GM12892 (cell line): ENCODE measurements around the gene PACSIN2.

ENCODE experiments used
- POLR2A ChIP-seq: IDR thresholded peaks from 2 replicates; pipeline ENCODE4 v1.6.1; 2011; ENCODE audit warnings: low read depth, low read length, control low read depth
- POLR2AphosphoS5 ChIP-seq: IDR thresholded peaks from 2 replicates; pipeline ENCODE4 v1.6.1; 2011; ENCODE audit warnings: low read depth, low read length, control low read depth
- TAF1 ChIP-seq: IDR thresholded peaks from 2 replicates; pipeline ENCODE4 v1.6.1; 2011; ENCODE audit warnings: low read depth, mild to moderate bottlenecking, control low read depth, low read length, borderline replicate concordance

DNA sequence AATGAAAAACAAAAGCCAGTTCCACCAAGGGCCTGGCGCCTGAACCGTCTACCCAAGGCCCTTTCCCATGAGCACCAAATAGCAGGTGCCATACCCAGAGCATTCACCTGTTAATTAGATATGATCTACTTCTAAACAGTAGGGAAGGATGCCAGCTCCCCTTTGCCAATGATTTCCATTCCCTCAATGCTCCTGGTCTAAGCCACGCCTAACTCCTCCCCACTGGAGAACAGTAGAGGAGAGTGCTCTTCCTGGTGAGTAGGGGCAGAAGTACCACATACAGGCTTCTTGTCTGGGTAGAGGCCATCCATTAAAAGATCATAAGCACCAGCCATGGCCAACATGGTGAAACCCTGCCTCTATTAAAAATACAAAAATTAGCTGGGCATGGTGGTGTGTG lies 40.7 kb downstream of the PACSIN2 start:
- TF ChIP-seq TAF1 (no peak), POLR2A (no peak), POLR2AphosphoS5 (no peak)
